Measurements from ENCODE around the gene RANGRF. TPM values are rescaled to one million over a fixed set of nuclear protein-coding genes. Genes with fewer than 3 reads are reported as not detected.

Gene RANGRF
- total RNA-seq, 2 donors from 2014 or later = 4.7 to 13.5 TPM

DNA sequence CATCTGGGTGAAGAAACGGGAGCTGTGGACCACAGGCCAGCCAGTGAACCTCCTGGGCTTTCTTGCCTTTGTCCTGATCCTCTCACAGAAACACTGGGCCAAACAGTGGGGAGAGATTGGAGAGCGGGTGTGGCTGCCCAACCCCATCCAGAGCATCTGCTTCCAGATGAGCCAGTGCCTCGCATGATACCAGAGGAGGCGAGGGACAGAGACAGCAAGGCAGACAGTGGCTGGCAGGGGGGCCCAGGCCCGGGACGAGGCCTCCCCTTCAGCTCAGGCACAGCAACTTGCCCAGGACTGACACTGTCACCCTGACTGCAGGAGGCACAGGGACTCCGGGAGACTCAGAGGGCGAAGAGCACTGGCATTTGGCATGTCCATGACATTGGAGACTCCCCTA, 33.6 kb downstream of the RANGRF start:
- H3K27me3 ChIP-seq = no peaks in the 10 kb centered on the region
- TF ChIP-seq, protein P1, sequence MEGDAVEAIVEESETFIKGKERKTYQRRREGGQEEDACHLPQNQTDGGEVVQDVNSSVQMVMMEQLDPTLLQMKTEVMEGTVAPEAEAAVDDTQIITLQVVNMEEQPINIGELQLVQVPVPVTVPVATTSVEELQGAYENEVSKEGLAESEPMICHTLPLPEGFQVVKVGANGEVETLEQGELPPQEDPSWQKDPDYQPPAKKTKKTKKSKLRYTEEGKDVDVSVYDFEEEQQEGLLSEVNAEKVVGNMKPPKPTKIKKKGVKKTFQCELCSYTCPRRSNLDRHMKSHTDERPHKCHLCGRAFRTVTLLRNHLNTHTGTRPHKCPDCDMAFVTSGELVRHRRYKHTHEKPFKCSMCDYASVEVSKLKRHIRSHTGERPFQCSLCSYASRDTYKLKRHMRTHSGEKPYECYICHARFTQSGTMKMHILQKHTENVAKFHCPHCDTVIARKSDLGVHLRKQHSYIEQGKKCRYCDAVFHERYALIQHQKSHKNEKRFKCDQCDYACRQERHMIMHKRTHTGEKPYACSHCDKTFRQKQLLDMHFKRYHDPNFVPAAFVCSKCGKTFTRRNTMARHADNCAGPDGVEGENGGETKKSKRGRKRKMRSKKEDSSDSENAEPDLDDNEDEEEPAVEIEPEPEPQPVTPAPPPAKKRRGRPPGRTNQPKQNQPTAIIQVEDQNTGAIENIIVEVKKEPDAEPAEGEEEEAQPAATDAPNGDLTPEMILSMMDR (IDR thresholded peaks at IDR 0.05) = no peak
- no peak for TF ChIP-seq POLR2A (IDR thresholded peaks at IDR 0.05)
- H3K9me3 ChIP-seq = no peaks in the 10 kb centered on the region
- no peak for DNase-seq
- no peak overlapping the region for H3K27ac ChIP-seq
- 65 to 82% methylated on average over 6 to 8 of the region's 8 CpGs for WGBS, 2 donors
- peaks cover 9% of the 10 kb centered on the region for H3K4me1 ChIP-seq
- intact Hi-C loops (cut with DNase I) = no loop called here
- ATAC-seq = no peak
- H3K4me3 ChIP-seq = no peak overlapping the region
- H3K36me3 ChIP-seq (replicated peaks in 1 of 2; ENCODE audit: insufficient read depth in 1 of 2, low read depth in 2 of 2) = no peaks in the 10 kb centered on the region

DNA sequence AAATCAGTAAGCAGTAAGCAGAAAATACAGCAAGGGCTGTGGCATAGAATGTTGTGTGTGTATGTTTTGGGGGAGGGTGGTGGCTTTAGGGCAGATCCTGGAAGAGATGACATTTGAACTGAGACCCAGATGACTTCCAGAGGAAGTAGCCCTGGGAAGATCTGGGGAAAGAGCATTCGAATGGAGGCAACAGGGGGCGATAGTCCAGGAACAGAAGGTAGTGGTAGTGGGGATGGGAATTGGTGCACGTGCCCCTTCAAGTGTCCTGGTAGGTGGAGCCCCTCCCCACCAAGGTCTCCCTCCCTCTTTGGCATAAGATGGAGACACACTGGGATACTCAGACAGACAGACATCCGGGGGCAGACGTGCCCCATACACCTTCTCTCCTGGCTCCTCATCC, 35.7 kb downstream of the RANGRF start:
- H3K36me3 ChIP-seq (replicated peaks in 1 of 2; ENCODE audit: insufficient read depth in 1 of 2, low read depth in 2 of 2) = no peaks in the 10 kb centered on the region
- ATAC-seq (no peak), DNase-seq (no peak)
- no peak overlapping the region for H3K4me3 ChIP-seq
- H3K27ac ChIP-seq = no peak overlapping the region
- H3K4me1 ChIP-seq = peaks cover 13% of the 10 kb centered on the region
- intact Hi-C loops (cut with DNase I) = no loop called here
- H3K9me3 ChIP-seq = no peaks in the 10 kb centered on the region
- TF ChIP-seq, protein P1 (IDR thresholded peaks at IDR 0.05) = no peak
- TF ChIP-seq POLR2A (IDR thresholded peaks at IDR 0.05) = no peak
- peaks cover 0 to 5% of the 10 kb centered on the region in 2 donors for H3K27me3 ChIP-seq
- WGBS, 2 donors = 75 to 78% methylated on average over 5 of the region's 5 CpGs

- no peak overlapping the region for H3K27ac ChIP-seq
These were observed 36.5 kb downstream of the RANGRF start for GRCh38 chr17:8324923-8325322.

DNA sequence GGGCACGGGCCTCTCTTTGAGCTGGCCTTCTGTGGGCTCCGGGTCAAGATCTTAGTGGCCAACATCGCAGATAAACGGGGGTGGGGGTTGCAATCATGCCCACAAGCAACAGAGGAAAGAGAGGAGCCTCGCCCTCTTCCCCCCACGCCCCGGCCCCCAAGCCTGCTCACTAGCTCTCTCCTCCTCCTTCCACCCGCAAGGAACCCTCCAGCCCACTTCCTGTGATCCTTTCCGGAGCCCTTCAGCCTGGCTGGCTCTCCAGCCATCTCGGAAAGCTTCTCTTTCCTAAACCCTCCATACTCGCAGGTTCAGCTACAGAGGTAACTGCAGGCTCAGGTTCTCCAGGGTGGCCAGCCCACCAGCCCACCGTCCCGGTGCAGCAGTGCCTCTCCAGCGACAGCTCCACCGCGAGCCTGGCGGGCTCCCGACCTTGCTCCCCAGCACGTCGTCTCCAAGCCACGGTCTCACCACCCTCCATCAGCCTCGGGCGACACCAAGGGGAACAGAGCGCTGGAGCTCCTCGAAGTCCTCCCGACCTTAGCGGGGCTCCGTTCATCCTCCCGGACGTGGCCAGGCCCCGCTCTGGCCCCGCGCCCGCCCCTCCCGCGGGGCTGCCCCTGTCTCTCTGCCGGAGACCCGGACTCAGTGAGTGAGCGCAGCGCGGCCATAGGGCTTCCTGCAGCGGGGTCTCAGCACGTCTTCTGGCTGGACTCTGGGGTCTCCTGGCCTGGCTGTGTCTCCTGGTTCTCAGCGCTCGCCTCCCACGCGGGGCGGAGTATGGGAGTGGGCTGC, 38.2 kb downstream of the RANGRF start:
- Histone ChIP-seq H3K27ac (peak overlapping the region in 2 of 4 donors; percentile 18 to 52), H3K4me3 (peak overlapping the region in 1 of 2 donors; percentile 48)

More at GRCh38 chr17:8324923-8325322, 36.5 kb downstream of the RANGRF start:
- no peaks in the 10 kb centered on the region for H3K9me3 ChIP-seq
- H3K36me3 ChIP-seq (replicated peaks in 1 of 2; ENCODE audit: insufficient read depth in 1 of 2, low read depth in 2 of 2) = no peaks in the 10 kb centered on the region
- intact Hi-C loops (cut with DNase I) = no loop called here
- H3K4me3 ChIP-seq = no peak overlapping the region
- ATAC-seq (no peak), DNase-seq (no peak)
- H3K4me1 ChIP-seq = peaks cover 13% of the 10 kb centered on the region
- TF ChIP-seq POLR2A (IDR thresholded peaks at IDR 0.05) = no peak
- TF ChIP-seq, protein P1 (IDR thresholded peaks at IDR 0.05) = no peak
- WGBS, 2 donors = 61 to 78% methylated on average over 5 of the region's 5 CpGs
- H3K27me3 ChIP-seq = peaks cover 0 to 5% of the 10 kb centered on the region in 2 donors

More for the DNA sequence above, 38.2 kb downstream of the RANGRF start:
- Histone ChIP-seq H3K9me3 (no peaks in the 10 kb centered on the region), H3K36me3 (replicated peaks in 1 of 2; ENCODE audit: insufficient read depth in 1 of 2, low read depth in 2 of 2) (no peaks in the 10 kb centered on the region), H3K27me3 (peaks cover 0 to 5% of the 10 kb centered on the region in 2 donors), H3K4me1 (peaks cover 13% of the 10 kb centered on the region)
- peak; percentile 68 for ATAC-seq
- WGBS, 2 donors = 6 to 16% methylated on average over 7 to 46 of the region's 48 CpGs
- DNase-seq = peak; percentile 20 to 46 (median 32)
- TF ChIP-seq, protein P1 (IDR thresholded peaks at IDR 0.05) = no peak
- no peak for TF ChIP-seq POLR2A (IDR thresholded peaks at IDR 0.05)
- intact Hi-C loops (cut with DNase I) = no loop called here

Measured in body of pancreas (tissue), 4 donors.